Stomach (tissue), 4 donors: ENCODE measurements around the gene SFMBT1.

Source experiments
- CTCF ChIP-seq, 7 experiments: fragments of 450-650 bp in 4 of 7; fragments of 200-600 bp in 3 of 7; sonication (generic) in 3 of 7; IDR thresholded peaks; one replicate each; pipeline ENCODE4 v1.5.1; 2016 to 2019; ENCODE audit warnings: antibody characterized with exemption in 7 of 7, control low read depth in 2 of 7, mild to moderate bottlenecking in 1 of 7
- EP300 ChIP-seq: sonication (generic); formaldehyde crosslinking; IDR thresholded peaks from one replicate; pipeline ENCODE4 v1.6.1; 2017; ENCODE audit warnings: antibody characterized with exemption
- POLR2A ChIP-seq, 4 donors: fragments of 450-650 bp; IDR thresholded peaks; one replicate each; pipeline ENCODE4 v1.6.1; 2016; ENCODE audit warnings: antibody characterized with exemption in 4 of 4, control low read depth in 2 of 4, mild to moderate bottlenecking in 1 of 4, moderate library complexity in 1 of 4
- POLR2AphosphoS5 ChIP-seq, 3 donors: sonication (generic); formaldehyde crosslinking; IDR thresholded peaks; one replicate each; pipeline ENCODE4 v1.6.1; 2016; ENCODE audit warnings: antibody characterized with exemption in 3 of 3

GRCh38 chr3:52857133-52857532 lies 188.7 kb downstream of the SFMBT1 start:
- no peak for TF ChIP-seq CTCF (IDR thresholded peaks at IDR 0.05)
- no peak for TF ChIP-seq POLR2A (IDR thresholded peaks at IDR 0.05)
- no peak for TF ChIP-seq POLR2AphosphoS5 (IDR thresholded peaks at IDR 0.05)
- TF ChIP-seq EP300 = no peak
